NB4 (cell line): ENCODE results near the gene CAPSL.

Experiments
- CTCF ChIP-seq: IDR thresholded peaks from one replicate; pipeline ENCODE4 v1.5.1; 2012; ENCODE audit warnings: low read depth, low read length
- MYC ChIP-seq: IDR thresholded peaks from 2 replicates; pipeline ENCODE4 v1.6.1; 2011; ENCODE audit warnings: low read depth, low read length
- POLR2A ChIP-seq: IDR thresholded peaks from 2 replicates; pipeline ENCODE4 v1.6.1; 2011; ENCODE audit warnings: mild to moderate bottlenecking; ENCODE audit not compliant: insufficient read length; ENCODE audit errors: extremely low read depth

GRCh38 chr5:35924950-35925722, 13.3 kb downstream of the CAPSL start:
- TF ChIP-seq CTCF (peak; percentile 54), POLR2A (no peak), MYC (no peak)
